CD8-positive, alpha-beta memory T cell (primary cell): ENCODE results near the gene ATP6V1A. TPM values are rescaled to one million over a fixed set of nuclear protein-coding genes. Genes with fewer than 3 reads are reported as not detected.

Experiments
- CTCF ChIA-PET: fragments of 350-600 bp; sonication (Branson Sonifier 250); formaldehyde crosslinking; loops from one replicate; lab custom pipeline; 2021; ENCODE audit warnings: antibody characterized with exemption; lab: Charles Lee
- POLR2A ChIA-PET: fragments of 350-600 bp; sonication (Branson Sonifier 250); formaldehyde crosslinking; loops from one replicate; lab custom pipeline; 2021; ENCODE audit warnings: antibody characterized with exemption; lab: Charles Lee
- DNase-seq, 5 donors: peaks; one replicate each; pipeline versions ENCODE4 v3.0.0 to v3.0.0-alpha.2; 2020 to 2022; ENCODE audit warnings: mixed read lengths in 1 of 5
- H3K27ac ChIP-seq: one replicate; pipeline ENCODE4 v1.7.0; 2013; ENCODE audit warnings: low read depth, mild to moderate bottlenecking, low read length, moderate library complexity
- H3K27me3 ChIP-seq: 2 replicates; pipeline ENCODE4 v1.7.0; 2013; ENCODE audit warnings: low read length, mild to moderate bottlenecking; ENCODE audit not compliant: insufficient read depth, poor library complexity, severe bottlenecking
- H3K36me3 ChIP-seq: 2 replicates; pipeline ENCODE4 v1.7.0; 2013; ENCODE audit warnings: mild to moderate bottlenecking, low read length, moderate library complexity; ENCODE audit not compliant: insufficient read depth
- H3K4me1 ChIP-seq: 2 replicates; pipeline ENCODE4 v1.7.0; 2013; ENCODE audit warnings: mild to moderate bottlenecking, low read length, moderate library complexity; ENCODE audit not compliant: insufficient read depth
- H3K4me3 ChIP-seq: 2 replicates; pipeline ENCODE4 v1.7.0; 2013; ENCODE audit warnings: mild to moderate bottlenecking, low read length
- H3K9me3 ChIP-seq: 2 replicates; pipeline ENCODE4 v1.7.0; 2013; ENCODE audit warnings: mild to moderate bottlenecking, low read length
- H3K27ac Mint-ChIP-seq, 8 donors: one replicate each; pipeline ENCODE4 v1.8.0; 2020 to 2021; ENCODE audit warnings: mixed read lengths in 8 of 8, mild to moderate bottlenecking in 6 of 8, inconsistent platforms in 3 of 8, moderate library complexity in 3 of 8
- H3K27me3 Mint-ChIP-seq, 2 donors: one replicate each; pipeline ENCODE4 v1.8.0; 2020 to 2021; ENCODE audit warnings: mixed read lengths in 2 of 2, mild to moderate bottlenecking in 1 of 2, moderate library complexity in 1 of 2
- H3K36me3 Mint-ChIP-seq, 3 donors: one replicate each; pipeline ENCODE4 v1.8.0; 2020 to 2021; ENCODE audit warnings: mixed read lengths in 3 of 3, inconsistent platforms in 1 of 3, mild to moderate bottlenecking in 1 of 3
- H3K4me1 Mint-ChIP-seq, 3 donors: one replicate each; pipeline ENCODE4 v1.8.0; 2020 to 2021; ENCODE audit warnings: mixed read lengths in 3 of 3, inconsistent platforms in 1 of 3, mild to moderate bottlenecking in 1 of 3
- H3K4me3 Mint-ChIP-seq, 7 donors: one replicate each; pipeline ENCODE4 v1.8.0; 2020 to 2021; ENCODE audit warnings: mixed read lengths in 7 of 7, mild to moderate bottlenecking in 6 of 7, moderate library complexity in 4 of 7, inconsistent platforms in 2 of 7
- H3K9me3 Mint-ChIP-seq, 5 donors: one replicate each; pipeline ENCODE4 v1.8.0; 2020 to 2022; ENCODE audit warnings: mixed read lengths in 5 of 5, mild to moderate bottlenecking in 3 of 5, moderate library complexity in 2 of 5, inconsistent platforms in 1 of 5
- polyA plus RNA-seq: library from polyadenylated mRNA; unstranded; fragments of 300-500 nt; fragmentation: Illumina TruSeq; gene quantifications from one replicate; pipeline ENCODE4 v1.2.3, GENCODE V29; 2021
- total RNA-seq, 2 experiments: library from RNA; stranded (reverse); gene quantifications; one replicate each; pipeline ENCODE4 v1.2.3, GENCODE V29; 2021

ATP6V1A gene
- total RNA-seq (10 to 100 TPM; 45.4 to 48.0 TPM), polyA plus RNA-seq (34.0 TPM)

DNA sequence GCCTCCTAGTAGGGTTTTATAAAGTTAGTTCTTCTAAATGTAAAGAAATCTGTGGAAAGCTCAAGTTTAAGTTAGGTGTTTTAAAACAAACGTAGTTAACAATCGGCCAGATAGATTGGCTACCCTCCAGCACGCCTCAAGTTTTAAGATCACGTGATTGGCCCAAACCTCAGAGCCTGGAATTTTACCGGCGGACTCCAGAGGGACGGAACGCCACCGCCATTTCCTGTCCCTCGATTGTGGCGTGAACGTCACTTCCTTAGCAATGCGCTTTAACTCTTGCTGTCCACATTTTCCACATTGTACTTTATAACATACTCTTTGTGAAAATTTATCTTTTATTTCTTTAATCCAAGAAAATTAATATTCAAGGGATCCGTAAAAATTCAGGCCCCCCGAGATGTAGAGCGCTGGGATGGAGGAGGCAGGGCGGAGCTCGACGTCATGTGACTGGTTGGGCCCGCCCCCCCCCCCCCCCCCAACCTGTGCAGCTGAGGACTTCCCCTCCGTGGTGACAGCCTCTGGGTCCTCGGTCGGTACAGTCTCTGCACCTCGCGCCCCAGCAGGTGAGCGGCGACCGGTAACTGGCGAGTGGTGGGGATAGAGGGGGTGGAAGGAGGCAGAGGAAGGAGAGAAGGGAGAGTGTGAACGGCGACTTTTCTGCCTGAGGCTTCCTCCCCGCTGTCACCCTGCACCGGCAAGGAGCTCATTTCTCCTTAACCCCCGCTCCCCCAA, at the start of gene ATP6V1A:
Gene ATP6V1A (plus strand): TSS at position 488 of the 735 bp plus-strand sequence. CDS start 31,719 bp downstream, outside the sequence.
- peak; percentile 73 to 89 (median 87) for DNase-seq
- CTCF ChIA-PET = interaction anchor here (0.8 to 3.2 kb wide), 7 partner anchors 9 to 539 kb away, joined by 3 to 75 read pairs (median 4); partner anchors contain the start of gene SPICE1
- POLR2A ChIA-PET = interaction anchor here (0.6 to 3.0 kb wide), 6 partner anchors 11 to 310 kb away, joined by 3 to 29 read pairs (median 8); partner anchors contain the start of genes CCDC191, QTRT2 and USF3
- peak within 1 kb of the TSS; percentile 100 for H3K27ac Mint-ChIP-seq
- no peaks in the 10 kb centered on the region for H3K36me3 ChIP-seq
- peaks cover 0 to 8% of the 10 kb centered on the region in 2 donors for H3K27me3 Mint-ChIP-seq
- peak within 1 kb of the TSS; percentile 78 for H3K4me3 ChIP-seq
- H3K4me1 ChIP-seq = peaks cover 36% of the 10 kb centered on the region
- H3K36me3 Mint-ChIP-seq = peaks cover 0 to 34% (median 0%) of the 10 kb centered on the region in 3 donors
- no peaks in the 10 kb centered on the region for H3K27me3 ChIP-seq
- peak within 1 kb of the TSS; percentile 92 to 100 (median 98) for H3K4me3 Mint-ChIP-seq
- peaks cover 54 to 69% (median 65%) of the 10 kb centered on the region in 3 donors for H3K4me1 Mint-ChIP-seq
- no peaks in the 10 kb centered on the region for H3K9me3 ChIP-seq
- peaks cover 0 to 2% (median 0%) of the 10 kb centered on the region in 5 donors for H3K9me3 Mint-ChIP-seq
- peak within 1 kb of the TSS; percentile 99 for H3K27ac ChIP-seq

- H3K9me3 ChIP-seq = no peaks in the 10 kb centered on the region
- peaks cover 26 to 32% (median 28%) of the 10 kb centered on the region in 3 donors for H3K4me1 Mint-ChIP-seq
- CTCF ChIA-PET = interaction anchor here (1.7 to 2.0 kb wide), 2 partner anchors 48 to 182 kb away, joined by 3 to 8 read pairs; partner anchors contain the start of genes NAA50 and SPICE1
- peak overlapping the region; percentile 76 for H3K27ac ChIP-seq
- H3K4me3 Mint-ChIP-seq = no peak overlapping the region
- no peaks in the 10 kb centered on the region for H3K36me3 ChIP-seq
- no peak overlapping the region for H3K27ac Mint-ChIP-seq
- H3K36me3 Mint-ChIP-seq = peaks cover 0 to 9% (median 1%) of the 10 kb centered on the region in 3 donors
- H3K27me3 Mint-ChIP-seq = peaks cover 0 to 2% of the 10 kb centered on the region in 2 donors
- POLR2A ChIA-PET = interaction anchor here (3.5 kb wide), 1 partner anchor 48 kb away, joined by 29 read pairs; the partner anchor contains the start of genes ATP6V1A and NAA50
- peaks cover 28% of the 10 kb centered on the region for H3K4me1 ChIP-seq
- peak overlapping the region; percentile 89 for H3K4me3 ChIP-seq
- no peaks in the 10 kb centered on the region for H3K27me3 ChIP-seq
- no peaks in the 10 kb centered on the region for H3K9me3 Mint-ChIP-seq
- DNase-seq = no peak
These were observed 49.2 kb upstream of the ATP6V1A start for GRCh38 chr3:113697500-113698090.

GRCh38 chr3:113698213-113698742, 48.6 kb upstream of the ATP6V1A start:
- H3K4me3 Mint-ChIP-seq = peak overlapping the region in 2 of 7 donors; percentile 73 to 79
- H3K9me3 ChIP-seq = no peaks in the 10 kb centered on the region
- POLR2A ChIA-PET = interaction anchor here (3.5 kb wide), 1 partner anchor 48 kb away, joined by 29 read pairs; the partner anchor contains the start of genes ATP6V1A and NAA50
- H3K36me3 ChIP-seq = no peaks in the 10 kb centered on the region
- peaks cover 23 to 25% (median 24%) of the 10 kb centered on the region in 3 donors for H3K4me1 Mint-ChIP-seq
- H3K27ac Mint-ChIP-seq = peak overlapping the region in 1 of 8 donors; percentile 85
- CTCF ChIA-PET = interaction anchor here (0.6 to 2.0 kb wide), 4 partner anchors 30 to 183 kb away, joined by 3 to 8 read pairs (median 3); partner anchors contain the start of genes NAA50 and SPICE1
- H3K4me1 ChIP-seq = peaks cover 28% of the 10 kb centered on the region
- peaks cover 0 to 2% of the 10 kb centered on the region in 2 donors for H3K27me3 Mint-ChIP-seq
- H3K27me3 ChIP-seq = no peaks in the 10 kb centered on the region
- peak overlapping the region; percentile 89 for H3K4me3 ChIP-seq
- no peak overlapping the region for H3K27ac ChIP-seq
- DNase-seq = no peak
- no peaks in the 10 kb centered on the region for H3K9me3 Mint-ChIP-seq
- peaks cover 0 to 8% (median 1%) of the 10 kb centered on the region in 3 donors for H3K36me3 Mint-ChIP-seq

DNA sequence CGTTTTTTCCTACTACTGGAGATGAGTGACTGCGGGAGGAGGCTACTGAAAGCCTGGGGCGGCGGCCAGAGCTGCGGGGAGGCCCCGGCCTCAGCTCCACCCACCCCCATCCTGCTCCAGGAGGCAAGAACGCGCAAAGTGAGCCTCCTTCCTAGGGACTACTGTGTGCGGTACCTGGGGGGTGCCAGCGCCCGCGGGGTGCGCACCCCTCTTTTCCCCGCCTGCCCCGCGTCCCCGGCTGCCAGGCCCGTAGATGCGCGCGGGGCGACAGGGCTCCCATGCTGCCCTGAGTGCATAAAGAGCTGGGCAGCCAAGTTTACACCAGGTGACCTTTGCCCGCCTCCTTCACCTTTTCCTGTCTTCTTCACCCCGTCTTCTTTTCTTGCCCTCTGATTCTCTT, 47.9 kb upstream of the ATP6V1A start:
- Mint-ChIP-seq H3K9me3 (no peaks in the 10 kb centered on the region), H3K36me3 (peaks cover 0 to 4% (median 1%) of the 10 kb centered on the region in 3 donors), H3K27me3 (peaks cover 0 to 2% of the 10 kb centered on the region in 2 donors), H3K4me1 (peaks cover 16 to 18% (median 18%) of the 10 kb centered on the region in 3 donors), H3K4me3 (peak overlapping the region; percentile 36 to 79 (median 67)), H3K27ac (peak overlapping the region in 4 of 8 donors; percentile 54 to 85 (median 64))
- DNase-seq = peak in 1 of 5 donors; percentile 15
- Histone ChIP-seq H3K4me1 (peaks cover 28% of the 10 kb centered on the region), H3K4me3 (no peak overlapping the region), H3K36me3 (no peaks in the 10 kb centered on the region), H3K27ac (no peak overlapping the region), H3K27me3 (no peaks in the 10 kb centered on the region), H3K9me3 (no peaks in the 10 kb centered on the region)
- CTCF ChIA-PET = interaction anchor here (1.0 to 2.0 kb wide), 3 partner anchors 31 to 184 kb away, joined by 3 to 8 read pairs (median 3); partner anchors contain the start of genes NAA50 and SPICE1
- POLR2A ChIA-PET = no interaction called here

DNA sequence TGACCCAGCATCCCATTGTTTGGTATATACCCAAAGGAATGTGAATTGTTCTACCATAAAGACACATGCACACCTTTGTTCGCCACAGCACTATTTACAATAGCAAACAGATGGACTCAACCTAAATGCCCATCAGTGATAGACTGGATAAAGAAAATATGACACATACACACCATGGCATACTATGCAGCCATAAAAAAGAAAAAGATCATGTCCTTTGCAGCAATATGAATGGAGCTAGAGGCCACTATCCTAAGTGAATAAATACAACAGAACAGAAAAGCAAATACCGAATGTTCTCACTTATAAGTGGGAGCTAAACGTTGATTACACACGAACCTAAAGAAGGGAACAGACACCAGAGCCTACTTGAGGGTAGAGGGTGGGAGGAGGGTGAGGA, 39.0 kb upstream of the ATP6V1A start:
- H3K9me3 Mint-ChIP-seq = no peaks in the 10 kb centered on the region
- CTCF ChIA-PET = interaction anchor here (1.5 kb wide), 1 partner anchor 9 kb away, joined by 3 read pairs; no protein-coding TSS in a partner anchor
- H3K36me3 ChIP-seq = no peaks in the 10 kb centered on the region

DNA sequence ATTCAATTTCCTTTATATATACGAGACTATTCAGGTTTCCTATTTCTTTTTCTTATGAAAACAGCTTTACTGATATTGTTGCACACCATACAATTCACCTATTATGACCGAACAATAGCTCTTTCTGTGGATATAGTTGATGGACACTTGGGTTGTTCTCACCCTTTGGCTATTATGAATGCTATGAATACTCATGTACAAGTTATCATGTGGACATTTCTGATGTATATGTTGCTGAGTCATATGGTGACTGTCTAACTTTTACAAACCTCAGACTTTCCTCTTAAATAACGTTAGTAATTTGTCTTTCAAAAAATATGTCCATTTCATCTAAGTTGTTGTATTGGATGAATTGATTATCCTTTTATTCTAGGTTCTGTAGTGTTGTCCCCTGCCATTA, 34.7 kb upstream of the ATP6V1A start:
- Histone ChIP-seq H3K4me1 (no peaks in the 10 kb centered on the region), H3K36me3 (no peaks in the 10 kb centered on the region), H3K27me3 (no peaks in the 10 kb centered on the region), H3K27ac (no peak overlapping the region), H3K9me3 (no peaks in the 10 kb centered on the region), H3K4me3 (no peak overlapping the region)
- Mint-ChIP-seq H3K9me3 (no peaks in the 10 kb centered on the region), H3K27me3 (peaks cover 5 to 15% of the 10 kb centered on the region in 2 donors), H3K4me1 (peaks cover 0 to 4% (median 0%) of the 10 kb centered on the region in 3 donors), H3K4me3 (no peak overlapping the region), H3K27ac (peak overlapping the region in 1 of 8 donors; percentile 26), H3K36me3 (peaks cover 0 to 5% (median 5%) of the 10 kb centered on the region in 3 donors)
- DNase-seq = no peak
- ChIA-PET POLR2A (interaction anchor here (0.6 kb wide), 1 partner anchor 274 kb away, joined by 5 read pairs; no protein-coding TSS in a partner anchor), CTCF (interaction anchor here (0.7 to 1.7 kb wide), 3 partner anchors 12 to 199 kb away, joined by 3 to 6 read pairs (median 3); no protein-coding TSS in a partner anchor)

More for the DNA sequence above, 39.0 kb upstream of the ATP6V1A start:
- Histone ChIP-seq H3K27me3 (no peaks in the 10 kb centered on the region), H3K27ac (no peak overlapping the region), H3K9me3 (no peaks in the 10 kb centered on the region), H3K4me3 (no peak overlapping the region), H3K4me1 (no peaks in the 10 kb centered on the region)
- Mint-ChIP-seq H3K4me3 (no peak overlapping the region), H3K27ac (no peak overlapping the region), H3K27me3 (peaks cover 5 to 38% of the 10 kb centered on the region in 2 donors), H3K36me3 (peaks cover 0 to 5% (median 2%) of the 10 kb centered on the region in 3 donors), H3K4me1 (no peaks in the 10 kb centered on the region)
- DNase-seq = no peak
- POLR2A ChIA-PET = no interaction called here

GRCh38 chr3:113714702-113715101, 32.1 kb upstream of the ATP6V1A start:
- ChIA-PET POLR2A (no interaction called here), CTCF (no interaction called here)
- no peak overlapping the region for H3K4me3 Mint-ChIP-seq
- H3K9me3 Mint-ChIP-seq = no peaks in the 10 kb centered on the region
- no peaks in the 10 kb centered on the region for H3K4me1 ChIP-seq
- H3K27ac ChIP-seq = no peak overlapping the region
- H3K27me3 Mint-ChIP-seq = no peaks in the 10 kb centered on the region
- peaks cover 0 to 23% (median 4%) of the 10 kb centered on the region in 3 donors for H3K36me3 Mint-ChIP-seq
- peak overlapping the region in 1 of 8 donors; percentile 10 for H3K27ac Mint-ChIP-seq
- peaks cover 5% of the 10 kb centered on the region for H3K36me3 ChIP-seq
- H3K4me3 ChIP-seq = no peak overlapping the region
- peaks cover 0 to 4% (median 0%) of the 10 kb centered on the region in 3 donors for H3K4me1 Mint-ChIP-seq
- no peak for DNase-seq
- H3K9me3 ChIP-seq = no peaks in the 10 kb centered on the region
- H3K27me3 ChIP-seq = no peaks in the 10 kb centered on the region
